PFSK-1 (cell line): ENCODE results near the gene FADS2.

Experiments
- POLR2AphosphoS5 ChIP-seq: IDR thresholded peaks from 2 replicates; pipeline ENCODE4 v1.6.1; 2012; ENCODE audit warnings: low read depth, mild to moderate bottlenecking, control low read depth, low read length, moderate library complexity
- SIN3A ChIP-seq: IDR thresholded peaks from 2 replicates; pipeline ENCODE4 v1.6.1; 2012; ENCODE audit warnings: mild to moderate bottlenecking, low read length, moderate library complexity, borderline replicate concordance; ENCODE audit not compliant: insufficient read depth
- TAF1 ChIP-seq: IDR thresholded peaks from 2 replicates; pipeline ENCODE4 v1.6.1; 2012; ENCODE audit warnings: low read length, control low read depth, borderline replicate concordance; ENCODE audit not compliant: insufficient read depth
- TF ChIP-seq, protein P1 (sequence below), 2 experiments: IDR thresholded peaks; 2 replicates each; pipeline versions ENCODE4 v1.6.1 to v1.8.0; 2011 to 2012; ENCODE audit warnings: low read depth in 2 of 2, low read length in 2 of 2, control low read depth in 1 of 2, inconsistent platforms in 1 of 2, mild to moderate bottlenecking in 1 of 2, moderate library complexity in 1 of 2; ENCODE audit not compliant: insufficient read depth in 1 of 2

DNA sequence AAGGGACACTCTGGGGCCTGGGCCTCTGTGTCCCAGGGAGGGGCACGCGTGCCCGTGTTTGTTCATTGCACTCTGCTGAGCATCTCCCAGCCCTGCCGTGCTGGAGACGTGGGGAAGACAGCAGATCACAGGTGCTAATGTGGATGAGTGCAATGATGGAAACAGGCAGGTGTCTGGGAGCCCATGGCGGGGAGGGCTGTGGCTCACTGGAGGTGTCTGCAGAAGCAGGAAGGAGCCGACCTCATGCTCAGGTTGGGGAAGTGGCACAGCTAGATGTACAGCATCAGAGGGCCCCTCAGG lies 43.6 kb upstream of the FADS2 start:
- no peak for TF ChIP-seq POLR2AphosphoS5
- no peak for TF ChIP-seq SIN3A
- no peak for TF ChIP-seq TAF1
- TF ChIP-seq, protein P1, sequence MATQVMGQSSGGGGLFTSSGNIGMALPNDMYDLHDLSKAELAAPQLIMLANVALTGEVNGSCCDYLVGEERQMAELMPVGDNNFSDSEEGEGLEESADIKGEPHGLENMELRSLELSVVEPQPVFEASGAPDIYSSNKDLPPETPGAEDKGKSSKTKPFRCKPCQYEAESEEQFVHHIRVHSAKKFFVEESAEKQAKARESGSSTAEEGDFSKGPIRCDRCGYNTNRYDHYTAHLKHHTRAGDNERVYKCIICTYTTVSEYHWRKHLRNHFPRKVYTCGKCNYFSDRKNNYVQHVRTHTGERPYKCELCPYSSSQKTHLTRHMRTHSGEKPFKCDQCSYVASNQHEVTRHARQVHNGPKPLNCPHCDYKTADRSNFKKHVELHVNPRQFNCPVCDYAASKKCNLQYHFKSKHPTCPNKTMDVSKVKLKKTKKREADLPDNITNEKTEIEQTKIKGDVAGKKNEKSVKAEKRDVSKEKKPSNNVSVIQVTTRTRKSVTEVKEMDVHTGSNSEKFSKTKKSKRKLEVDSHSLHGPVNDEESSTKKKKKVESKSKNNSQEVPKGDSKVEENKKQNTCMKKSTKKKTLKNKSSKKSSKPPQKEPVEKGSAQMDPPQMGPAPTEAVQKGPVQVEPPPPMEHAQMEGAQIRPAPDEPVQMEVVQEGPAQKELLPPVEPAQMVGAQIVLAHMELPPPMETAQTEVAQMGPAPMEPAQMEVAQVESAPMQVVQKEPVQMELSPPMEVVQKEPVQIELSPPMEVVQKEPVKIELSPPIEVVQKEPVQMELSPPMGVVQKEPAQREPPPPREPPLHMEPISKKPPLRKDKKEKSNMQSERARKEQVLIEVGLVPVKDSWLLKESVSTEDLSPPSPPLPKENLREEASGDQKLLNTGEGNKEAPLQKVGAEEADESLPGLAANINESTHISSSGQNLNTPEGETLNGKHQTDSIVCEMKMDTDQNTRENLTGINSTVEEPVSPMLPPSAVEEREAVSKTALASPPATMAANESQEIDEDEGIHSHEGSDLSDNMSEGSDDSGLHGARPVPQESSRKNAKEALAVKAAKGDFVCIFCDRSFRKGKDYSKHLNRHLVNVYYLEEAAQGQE (IDR thresholded peaks at IDR 0.05; ENCODE audit: insufficient read depth in 1 of 2, low read depth in 2 of 2, low read length in 2 of 2) = no peak
